Ovary (tissue), 3 donors: ENCODE data around the gene CDC26.

Experiments
- EP300 ChIP-seq: sonication (generic); formaldehyde crosslinking; IDR thresholded peaks from one replicate; pipeline ENCODE4 v1.6.1; 2017; ENCODE audit warnings: antibody characterized with exemption
- POLR2A ChIP-seq: fragments of 450-650 bp; IDR thresholded peaks from one replicate; pipeline ENCODE4 v1.6.1; 2017; ENCODE audit warnings: antibody characterized with exemption, mild to moderate bottlenecking, moderate library complexity
- TF ChIP-seq, protein P1 (sequence below), 3 donors: fragments of 450-650 bp in 2 of 3; fragments of 200-600 bp in 1 of 3; IDR thresholded peaks; one replicate each; pipeline versions ENCODE4 v1.5.1 to v1.8.0; 2016 to 2022; ENCODE audit warnings: antibody characterized with exemption in 3 of 3, mild to moderate bottlenecking in 1 of 3
- donor health status: DM: no; HTN: no; CAD: no.

- TF ChIP-seq, protein P1, sequence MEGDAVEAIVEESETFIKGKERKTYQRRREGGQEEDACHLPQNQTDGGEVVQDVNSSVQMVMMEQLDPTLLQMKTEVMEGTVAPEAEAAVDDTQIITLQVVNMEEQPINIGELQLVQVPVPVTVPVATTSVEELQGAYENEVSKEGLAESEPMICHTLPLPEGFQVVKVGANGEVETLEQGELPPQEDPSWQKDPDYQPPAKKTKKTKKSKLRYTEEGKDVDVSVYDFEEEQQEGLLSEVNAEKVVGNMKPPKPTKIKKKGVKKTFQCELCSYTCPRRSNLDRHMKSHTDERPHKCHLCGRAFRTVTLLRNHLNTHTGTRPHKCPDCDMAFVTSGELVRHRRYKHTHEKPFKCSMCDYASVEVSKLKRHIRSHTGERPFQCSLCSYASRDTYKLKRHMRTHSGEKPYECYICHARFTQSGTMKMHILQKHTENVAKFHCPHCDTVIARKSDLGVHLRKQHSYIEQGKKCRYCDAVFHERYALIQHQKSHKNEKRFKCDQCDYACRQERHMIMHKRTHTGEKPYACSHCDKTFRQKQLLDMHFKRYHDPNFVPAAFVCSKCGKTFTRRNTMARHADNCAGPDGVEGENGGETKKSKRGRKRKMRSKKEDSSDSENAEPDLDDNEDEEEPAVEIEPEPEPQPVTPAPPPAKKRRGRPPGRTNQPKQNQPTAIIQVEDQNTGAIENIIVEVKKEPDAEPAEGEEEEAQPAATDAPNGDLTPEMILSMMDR (IDR thresholded peaks at IDR 0.05): no peak
- TF ChIP-seq POLR2A (no peak), EP300 (no peak)
Observed at GRCh38 chr9:113267911-113268566, 7.3 kb downstream of the CDC26 start.
